CD4-positive, alpha-beta T cell treated with Interleukin-15 for 4 hours (primary cell): ENCODE data around the gene SLCO1B1.

Experiments
- DNase-seq: peaks from one replicate; pipeline ENCODE4 v3.0.0-alpha.2; 2020; ENCODE audit warnings: low spot score

Gene SLCO1B1

DNA sequence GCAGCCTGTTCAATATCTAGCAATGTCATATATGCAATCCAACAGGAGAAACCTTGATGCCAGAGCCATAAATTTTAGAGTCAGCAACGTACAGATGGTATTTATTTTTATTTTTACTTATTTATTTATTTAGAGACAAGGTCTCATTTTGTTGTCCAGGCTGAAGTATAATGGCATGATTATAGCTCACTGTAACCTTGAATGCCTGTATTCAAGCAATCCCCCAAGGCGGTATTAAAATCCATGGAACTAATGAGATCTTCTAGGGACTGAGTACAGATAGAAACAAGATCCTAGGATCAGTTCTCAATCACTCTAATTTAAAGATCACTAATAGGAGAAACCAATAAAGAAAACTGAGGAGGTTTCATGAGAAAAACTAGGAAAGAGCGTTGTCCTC lies 89.3 kb downstream of the SLCO1B1 start:
- no peak for DNase-seq

DNA sequence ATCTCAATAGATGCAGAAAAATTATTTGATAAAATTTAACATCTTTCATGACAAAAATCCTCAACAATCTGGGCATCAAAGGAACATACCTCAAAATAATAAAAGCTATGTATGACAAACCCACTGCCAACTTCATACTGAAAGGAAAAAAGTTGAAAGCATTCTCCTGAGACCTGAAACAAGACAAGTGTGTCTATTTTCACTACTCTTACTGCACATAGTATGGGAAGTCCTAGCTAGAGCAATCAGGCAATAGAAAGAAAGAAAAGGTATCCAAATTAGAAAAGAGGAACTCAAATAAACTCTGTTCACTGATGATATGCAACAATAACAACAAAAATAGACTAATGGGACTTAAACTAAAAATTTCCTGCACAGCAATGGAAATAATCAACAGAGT lies 90.1 kb downstream of the SLCO1B1 start:
- DNase-seq: no peak

DNA sequence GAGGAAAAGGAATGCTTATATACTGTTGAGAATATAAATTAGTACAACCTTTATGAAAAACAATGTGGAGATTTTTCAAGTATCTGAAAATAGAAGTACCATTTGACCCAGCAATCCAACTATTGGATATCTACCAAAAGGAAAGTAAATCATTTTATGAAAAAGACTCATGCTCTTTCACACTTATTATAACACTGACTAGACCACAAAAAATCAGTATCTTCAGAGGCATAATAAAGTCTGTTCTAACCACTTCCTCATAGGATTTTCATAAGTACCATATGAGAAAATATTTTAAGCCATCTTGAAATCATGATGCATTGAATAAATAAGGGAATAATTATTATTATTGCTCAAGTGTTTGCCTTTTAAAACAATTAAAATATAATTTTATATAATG lies 90.8 kb downstream of the SLCO1B1 start:
- no peak for DNase-seq

DNA sequence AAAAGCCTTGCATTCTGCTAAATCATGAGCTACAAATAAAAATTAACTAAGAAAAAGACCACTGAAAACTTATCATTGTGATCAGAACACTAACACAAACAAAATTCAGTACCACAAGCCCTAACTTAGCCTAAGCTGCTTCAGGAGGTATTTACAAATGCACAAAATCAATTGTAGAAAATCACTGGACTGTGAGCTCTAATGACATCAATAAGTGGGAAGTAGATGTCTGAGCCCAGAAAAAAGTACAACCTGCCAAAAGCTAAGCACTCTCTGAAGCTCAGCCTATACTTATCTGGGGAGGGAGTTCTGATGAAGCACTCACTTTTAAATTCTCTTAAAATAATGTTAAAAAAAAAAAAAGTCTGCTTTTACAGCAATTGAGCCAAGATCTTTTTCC lies 92.9 kb downstream of the SLCO1B1 start:
- no peak for DNase-seq

DNA sequence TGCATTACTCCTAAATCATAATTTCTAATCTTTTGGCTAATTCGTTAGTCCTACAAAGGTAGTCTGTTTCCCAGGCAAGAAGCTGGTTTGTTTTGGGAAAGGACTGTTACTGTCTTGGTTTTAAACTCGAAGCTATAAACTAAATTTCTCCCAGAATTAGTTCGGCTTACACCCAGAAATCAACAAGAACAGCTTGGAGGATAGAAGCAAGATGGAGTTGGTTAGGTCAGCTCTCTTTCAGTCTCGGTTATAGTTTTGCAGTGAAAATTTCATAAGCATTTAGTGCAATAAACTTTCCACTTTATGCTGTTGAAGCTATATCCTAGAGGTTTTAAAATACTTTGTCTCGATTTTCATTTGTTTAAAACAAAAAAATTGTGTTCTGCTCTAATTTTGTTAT lies 103.4 kb downstream of the SLCO1B1 start:
- no peak for DNase-seq

DNA sequence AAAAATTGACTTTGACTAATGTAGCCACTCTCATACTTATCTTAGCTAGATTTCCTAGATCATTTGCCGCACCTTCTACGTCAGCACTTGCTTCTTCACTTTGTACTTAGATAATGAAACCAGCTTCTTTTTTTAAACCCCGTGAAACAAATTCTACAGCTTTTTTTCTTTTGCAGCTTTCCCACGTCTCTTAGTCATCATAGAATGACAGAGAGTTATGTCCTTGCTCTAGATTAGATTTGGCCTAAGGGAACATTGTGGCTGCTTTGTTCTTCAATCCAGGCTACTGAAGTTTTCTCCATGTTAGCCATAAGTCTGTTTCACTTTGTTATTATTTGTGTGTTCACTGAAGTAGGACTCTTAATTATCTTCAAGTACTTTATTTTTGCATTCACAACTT lies 108.9 kb downstream of the SLCO1B1 start:
- no peak for DNase-seq

DNA sequence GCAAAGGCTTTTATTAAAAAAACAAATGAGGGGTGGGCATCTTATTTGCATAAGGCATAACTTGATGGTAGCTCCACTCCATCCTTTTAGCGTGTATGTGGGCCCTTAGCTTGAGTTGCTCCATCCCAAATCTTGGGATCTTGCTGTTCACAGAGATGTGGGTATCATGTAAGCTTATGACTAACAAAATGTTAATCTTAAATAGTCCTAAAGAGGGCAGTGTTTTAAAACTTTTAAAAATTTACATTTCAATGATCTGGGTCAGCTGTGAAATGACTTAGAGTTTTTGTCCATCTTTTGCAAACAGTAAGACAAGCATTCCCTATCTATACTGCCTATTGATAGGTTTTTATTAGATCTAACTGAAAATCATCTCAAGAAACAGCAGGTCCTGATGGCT lies 117.7 kb downstream of the SLCO1B1 start:
- DNase-seq: no peak

DNA sequence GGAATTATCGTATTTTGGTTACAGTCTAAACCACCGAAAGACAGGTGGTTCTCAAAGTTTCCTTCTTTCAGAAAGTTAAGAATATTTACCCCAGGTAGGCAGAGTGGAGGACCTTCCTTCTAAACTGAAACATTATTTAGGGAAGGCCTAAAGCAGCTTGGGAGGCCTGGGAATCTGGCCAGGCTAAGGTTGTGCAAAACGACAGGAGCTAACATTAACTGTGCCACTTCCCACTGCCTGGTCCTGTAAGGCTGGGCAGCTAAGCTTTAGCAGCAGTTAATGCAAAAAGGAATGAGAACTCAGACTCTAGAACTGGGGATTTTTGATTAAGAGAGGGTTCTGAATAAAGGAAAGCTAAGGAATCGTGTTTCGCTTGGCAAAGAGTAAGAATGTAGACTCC lies 121.1 kb downstream of the SLCO1B1 start:
- no peak for DNase-seq

DNA sequence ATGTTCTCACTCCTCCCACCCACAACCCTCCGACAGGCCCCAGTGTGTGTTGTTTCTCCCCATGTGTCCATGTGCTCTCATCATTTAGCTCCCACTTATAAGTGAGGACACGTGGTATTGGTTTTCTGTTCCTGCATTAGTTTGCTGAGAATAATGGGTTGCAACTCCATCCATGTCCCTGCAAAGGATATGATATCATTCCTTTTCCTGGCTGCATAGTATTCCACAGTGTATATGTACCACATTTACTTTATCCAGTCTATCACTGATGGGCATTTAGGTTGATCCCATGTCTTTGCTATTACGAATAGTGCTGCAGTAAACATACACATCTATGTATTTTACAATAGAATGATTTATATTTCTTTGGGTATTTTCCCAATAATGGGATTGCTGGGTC lies 126.2 kb downstream of the SLCO1B1 start:
- DNase-seq: no peak

DNA sequence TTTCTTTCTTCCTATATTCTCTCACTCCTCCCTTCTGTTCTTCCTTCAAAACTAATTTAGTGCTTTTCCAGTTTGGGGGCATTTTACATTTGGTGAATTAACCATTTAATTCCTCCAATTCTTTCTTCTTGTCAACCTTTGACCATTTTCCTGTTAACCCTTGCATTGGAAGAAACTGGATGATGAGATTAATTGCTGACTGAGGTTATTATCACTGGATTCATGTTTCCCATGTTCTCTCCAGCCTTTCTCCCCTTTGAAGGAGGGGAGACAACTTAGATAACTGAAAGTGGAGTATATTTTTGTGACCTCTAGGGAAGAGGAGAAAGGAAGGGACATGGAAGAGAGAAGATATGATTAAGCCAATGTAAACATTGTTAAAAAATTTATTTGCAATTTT lies 133.2 kb downstream of the SLCO1B1 start:
- no peak for DNase-seq

DNA sequence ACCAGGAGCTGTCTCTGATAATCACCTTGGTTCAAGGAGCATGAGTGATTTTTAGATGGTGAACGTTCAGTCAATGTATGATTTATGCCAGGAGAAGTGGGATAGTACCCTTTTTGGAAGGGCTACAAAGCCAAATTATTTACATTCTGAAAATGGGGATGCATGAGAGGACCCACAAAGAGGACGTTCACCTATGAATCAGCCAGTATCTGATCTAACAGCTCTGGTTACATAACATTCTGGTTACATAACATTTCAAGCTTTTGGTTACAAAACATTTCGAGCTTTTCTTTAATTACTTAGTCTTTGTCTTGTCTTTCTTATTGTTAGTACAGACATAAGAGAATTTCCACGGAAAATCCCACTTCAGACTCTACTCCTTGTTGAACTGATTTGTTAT lies 134.9 kb downstream of the SLCO1B1 start:
- no peak for DNase-seq

DNA sequence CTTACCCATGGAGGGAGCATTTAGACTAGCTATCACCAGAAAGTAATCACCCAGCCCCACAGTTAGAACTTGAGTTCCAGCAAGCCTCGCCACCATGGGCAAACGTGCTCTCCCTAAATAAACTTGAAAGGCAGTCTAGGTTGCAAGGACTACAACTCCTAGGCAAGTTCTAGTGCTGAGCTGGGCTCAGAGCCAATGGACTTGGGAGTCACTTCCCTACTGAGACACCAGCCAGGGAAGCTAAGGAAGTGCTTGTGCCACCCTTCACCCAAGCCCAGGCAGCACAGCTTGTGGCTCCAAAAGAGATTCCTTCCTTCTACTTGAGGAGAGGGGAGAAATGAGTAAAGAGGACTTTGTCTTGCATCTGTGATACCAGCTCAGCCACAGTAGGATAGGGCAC lies 145.8 kb downstream of the SLCO1B1 start:
- DNase-seq: no peak
